Esophagus muscularis mucosa (tissue), 4 donors: ENCODE data around the gene TM4SF1. TPM values are rescaled to one million over a fixed set of nuclear protein-coding genes. Genes with fewer than 3 reads are reported as not detected.
"Not testable (repeated sequence)": the region's sequence is repeated elsewhere in the genome, so short reads cannot be mapped to it uniquely, and the experiment has no call there.

Experiments
- DNase-seq: peaks from one replicate; pipeline ENCODE4 v3.0.0-alpha.2; 2017; ENCODE audit errors: extremely low spot score
- H3K27ac ChIP-seq, 4 donors: fragments of 200-600 bp; sonication (generic); replicated peaks in 1 of 4; 1 replicate in 3 of 4; 2 replicates in 1 of 4; pipeline ENCODE4 v1.5.1; 2016 to 2019; ENCODE audit warnings: mild to moderate bottlenecking in 1 of 4
- H3K27me3 ChIP-seq, 4 donors: fragments of 200-600 bp; sonication (generic); one replicate each; pipeline versions ENCODE4 v1.5.1 to v1.6.0; 2016 to 2019
- H3K36me3 ChIP-seq, 4 donors: fragments of 200-600 bp; sonication (generic); one replicate each; pipeline ENCODE4 v1.5.1; 2016 to 2019
- H3K4me1 ChIP-seq, 4 donors: fragments of 200-600 bp; sonication (generic); one replicate each; pipeline ENCODE4 v1.5.1; 2016 to 2019
- H3K4me3 ChIP-seq, 4 donors: fragments of 200-600 bp; sonication (generic); 1 replicate in 2 of 4; 2 replicates in 2 of 4; pipeline ENCODE4 v1.5.1; 2016 to 2019; ENCODE audit warnings: mild to moderate bottlenecking in 4 of 4, moderate library complexity in 1 of 4
- H3K9me3 ChIP-seq, 4 donors: fragments of 200-600 bp; sonication (generic); 1 replicate in 3 of 4; 2 replicates in 1 of 4; pipeline ENCODE4 v1.5.1; 2016 to 2019
- CTCF ChIP-seq, 3 experiments: fragments of 200-600 bp in 2 of 3; fragments of 450-650 bp in 1 of 3; sonication (generic) in 2 of 3; IDR thresholded peaks; one replicate each; pipeline ENCODE4 v1.5.1; 2017 to 2019; ENCODE audit warnings: antibody characterized with exemption in 3 of 3, mild to moderate bottlenecking in 2 of 3, moderate library complexity in 1 of 3
- EP300 ChIP-seq: sonication (generic); formaldehyde crosslinking; IDR thresholded peaks from one replicate; pipeline ENCODE4 v1.6.1; 2017; ENCODE audit warnings: antibody characterized with exemption
- POLR2A ChIP-seq: fragments of 450-650 bp; IDR thresholded peaks from one replicate; pipeline ENCODE4 v1.6.1; 2017; ENCODE audit warnings: antibody characterized with exemption, moderate library complexity, mild to moderate bottlenecking, low read depth
- POLR2AphosphoS5 ChIP-seq, 2 donors: sonication (generic); formaldehyde crosslinking; IDR thresholded peaks; one replicate each; pipeline ENCODE4 v1.6.1; 2017; ENCODE audit warnings: antibody characterized with exemption in 2 of 2
- WGBS: methylation state at CpG from one replicate; pipeline ENCODE4 v1.1.5; 2018; 5-methylcytosine and 5-hydroxymethylcytosine counted together
- intact Hi-C: fragments of 100-400 bp; cut with DNase I; formaldehyde crosslinking; loops from one replicate; pipeline ENCODE4 v1.15.1; 2023
- total RNA-seq, 4 donors: library from RNA; depleted of rRNA; stranded (reverse); fragments of >200 nt; gene quantifications; one replicate each; pipeline versions ENCODE4 v1.1.0 to v1.2.1, GENCODE V29; 2016

The TM4SF1 gene
- total RNA-seq, 4 donors from 2014 or later: 28.7 to 151 (median 77.7) TPM

GRCh38 chr3:149382101-149382467, 4.6 kb upstream of the TM4SF1 start:
- Histone ChIP-seq H3K27me3 (no peaks in the 10 kb centered on the region), H3K27ac (no peak overlapping the region), H3K4me1 (peaks cover 23 to 41% (median 33%) of the 10 kb centered on the region in 4 donors), H3K4me3 (no peak overlapping the region), H3K36me3 (no peaks in the 10 kb centered on the region), H3K9me3 (no peaks in the 10 kb centered on the region)
- no peak for DNase-seq
- TF ChIP-seq POLR2A: no peak
- TF ChIP-seq POLR2AphosphoS5 (IDR thresholded peaks at IDR 0.05): no peak
- TF ChIP-seq EP300: no peak
- TF ChIP-seq CTCF (IDR thresholded peaks at IDR 0.05): no peak
- intact Hi-C loops: no loop called here
- WGBS: 75% methylated on average over 4 of the region's 4 CpGs

- intact Hi-C loops: no loop called here
- Histone ChIP-seq H3K4me3 (no peak overlapping the region), H3K4me1 (peaks cover 23 to 41% (median 31%) of the 10 kb centered on the region in 4 donors), H3K27me3 (no peaks in the 10 kb centered on the region), H3K9me3 (no peaks in the 10 kb centered on the region), H3K36me3 (no peaks in the 10 kb centered on the region), H3K27ac (no peak overlapping the region)
- 88% methylated on average over 5 of the region's 6 CpGs for WGBS
- TF ChIP-seq EP300 (no peak), CTCF (IDR thresholded peaks at IDR 0.05) (no peak), POLR2AphosphoS5 (IDR thresholded peaks at IDR 0.05) (no peak)
- no peak for DNase-seq
Observed at GRCh38 chr3:149381173-149382100, 4.0 kb upstream of the TM4SF1 start.

GRCh38 chr3:149380220-149380619, 2.8 kb upstream of the TM4SF1 start:
- H3K4me1 ChIP-seq: peaks cover 14 to 31% (median 25%) of the 10 kb centered on the region in 4 donors
- H3K27ac ChIP-seq, H3K4me3 ChIP-seq, H3K9me3 ChIP-seq, intact Hi-C loops, H3K27me3 ChIP-seq, H3K36me3 ChIP-seq, DNase-seq: not testable (repeated sequence)
- no CpG with 5 or more reads among the region's 32 CpGs for WGBS

GRCh38 chr3:149378478-149379309, 1.2 kb upstream of the TM4SF1 start:
- H3K9me3 ChIP-seq: no peaks in the 10 kb centered on the region
- no peak overlapping the region for H3K4me3 ChIP-seq
- no peak for DNase-seq
- H3K4me1 ChIP-seq: peaks cover 14 to 31% (median 25%) of the 10 kb centered on the region in 4 donors
- H3K27ac ChIP-seq: peak overlapping the region; percentile 50 to 78 (median 74)
- peaks cover 0 to 16% (median 0%) of the 10 kb centered on the region in 4 donors for H3K36me3 ChIP-seq
- H3K27me3 ChIP-seq: no peaks in the 10 kb centered on the region
- TF ChIP-seq POLR2AphosphoS5 (IDR thresholded peaks at IDR 0.05): no peak
- no peak for TF ChIP-seq POLR2A
- TF ChIP-seq CTCF (IDR thresholded peaks at IDR 0.05): no peak
- no peak for TF ChIP-seq EP300
- intact Hi-C loops: no loop called here
- WGBS: 90% methylated on average over 9 of the region's 9 CpGs
